Parathyroid adenoma (tissue), 2 donors: ENCODE measurements around the gene GAK.

Source experiments
- H2AFZ ChIP-seq: fragments of 300-600 bp; sonication (generic); one replicate; pipeline ENCODE4 v1.7.0; 2017; ENCODE audit warnings: antibody characterized with exemption, mild to moderate bottlenecking
- H3K27ac ChIP-seq: fragments of 300-600 bp; sonication (generic); one replicate; pipeline ENCODE4 v1.7.0; 2017
- H3K27me3 ChIP-seq: fragments of 300-600 bp; sonication (generic); one replicate; pipeline ENCODE4 v1.7.0; 2017; ENCODE audit warnings: low read length; ENCODE audit not compliant: control insufficient read depth, insufficient read depth
- H3K36me3 ChIP-seq: fragments of 300-600 bp; sonication (generic); one replicate; pipeline ENCODE4 v1.7.0; 2017; ENCODE audit warnings: low read length; ENCODE audit not compliant: control insufficient read depth, insufficient read depth
- H3K4me1 ChIP-seq: fragments of 300-600 bp; sonication (generic); one replicate; pipeline ENCODE4 v1.7.0; 2017; ENCODE audit warnings: control low read depth
- H3K4me2 ChIP-seq: fragments of 300-600 bp; sonication (generic); one replicate; pipeline ENCODE4 v1.7.0; 2017; ENCODE audit warnings: low read length
- H3K4me3 ChIP-seq: fragments of 300-600 bp; sonication (generic); one replicate; pipeline ENCODE4 v1.7.0; 2017; ENCODE audit warnings: low read depth, low read length
- H3K79me2 ChIP-seq: fragments of 300-600 bp; sonication (generic); one replicate; pipeline ENCODE4 v1.7.0; 2017; ENCODE audit warnings: control low read depth
- H3K9ac ChIP-seq: fragments of 300-600 bp; sonication (generic); one replicate; pipeline ENCODE4 v1.7.0; 2017; ENCODE audit warnings: mild to moderate bottlenecking
- H3K9me3 ChIP-seq: fragments of 300-600 bp; sonication (generic); one replicate; pipeline ENCODE4 v1.7.0; 2017; ENCODE audit warnings: low read length; ENCODE audit not compliant: control insufficient read depth
- CTCF ChIP-seq: fragments of 300-600 bp; sonication (generic); IDR thresholded peaks from one replicate; pipeline ENCODE4 v1.7.0; 2017; ENCODE audit warnings: antibody characterized with exemption, mild to moderate bottlenecking
- donor health status: primary hyperparathyroidism.

GAK gene

GRCh38 chr4:910366-911091 lies 21.6 kb downstream of the GAK start:
- Histone ChIP-seq H3K4me3 (no peak overlapping the region), H3K9me3 (no peaks in the 10 kb centered on the region), H3K27ac (no peak overlapping the region), H3K4me1 (no peaks in the 10 kb centered on the region), H3K79me2 (peaks cover 3% of the 10 kb centered on the region), H3K4me2 (no peak overlapping the region), H3K9ac (no peak overlapping the region), H2AFZ (no peak overlapping the region), H3K36me3 (no peaks in the 10 kb centered on the region), H3K27me3 (no peaks in the 10 kb centered on the region)
- TF ChIP-seq CTCF: no peak

GRCh38 chr4:909821-910220 lies 22.3 kb downstream of the GAK start:
- H2AFZ ChIP-seq: no peak overlapping the region
- TF ChIP-seq CTCF: no peak
- no peaks in the 10 kb centered on the region for H3K36me3 ChIP-seq

GRCh38 chr4:909131-909571 lies 23.0 kb downstream of the GAK start:
- no peaks in the 10 kb centered on the region for H3K36me3 ChIP-seq
- no peaks in the 10 kb centered on the region for H3K4me1 ChIP-seq

More at GRCh38 chr4:909821-910220, 22.3 kb downstream of the GAK start:
- Histone ChIP-seq H3K4me2 (no peak overlapping the region), H3K9me3 (no peaks in the 10 kb centered on the region), H3K9ac (no peak overlapping the region), H3K27me3 (no peaks in the 10 kb centered on the region), H3K4me1 (no peaks in the 10 kb centered on the region), H3K79me2 (peaks cover 3% of the 10 kb centered on the region), H3K27ac (no peak overlapping the region), H3K4me3 (no peak overlapping the region)

GRCh38 chr4:907691-908425 lies 24.3 kb downstream of the GAK start:
- H3K36me3 ChIP-seq: no peaks in the 10 kb centered on the region
- H3K9me3 ChIP-seq: no peaks in the 10 kb centered on the region

More at GRCh38 chr4:909131-909571, 23.0 kb downstream of the GAK start:
- Histone ChIP-seq H3K27me3 (no peaks in the 10 kb centered on the region), H3K79me2 (peaks cover 3% of the 10 kb centered on the region), H2AFZ (no peak overlapping the region), H3K9ac (no peak overlapping the region), H3K4me2 (no peak overlapping the region), H3K4me3 (no peak overlapping the region), H3K9me3 (no peaks in the 10 kb centered on the region), H3K27ac (no peak overlapping the region)
- TF ChIP-seq CTCF: no peak

More at GRCh38 chr4:907691-908425, 24.3 kb downstream of the GAK start:
- no peak overlapping the region for H3K4me2 ChIP-seq
- H3K27ac ChIP-seq: no peak overlapping the region
- peaks cover 3% of the 10 kb centered on the region for H3K79me2 ChIP-seq
- no peak overlapping the region for H3K4me3 ChIP-seq
- H3K27me3 ChIP-seq: no peaks in the 10 kb centered on the region
- TF ChIP-seq CTCF: no peak
- H3K4me1 ChIP-seq: no peaks in the 10 kb centered on the region
- no peak overlapping the region for H2AFZ ChIP-seq
- no peak overlapping the region for H3K9ac ChIP-seq
